Measurements from ENCODE around the gene RING1. TPM values are rescaled to one million over a fixed set of nuclear protein-coding genes. Genes with fewer than 3 reads are reported as not detected.

Gene RING1
- total RNA-seq, 2 experiments from 2014 or later, result 31.8 to 40.0 TPM

- CTCF ChIA-PET (ENCODE audit: unreplicated experiment), result no interaction called here
- intact Hi-C loops (cut with micrococcal nuclease; ENCODE audit: unreplicated experiment), result no loop called here
Measured at GRCh38 chr6:33192671-33193602, 15.4 kb upstream of the RING1 start.

DNA sequence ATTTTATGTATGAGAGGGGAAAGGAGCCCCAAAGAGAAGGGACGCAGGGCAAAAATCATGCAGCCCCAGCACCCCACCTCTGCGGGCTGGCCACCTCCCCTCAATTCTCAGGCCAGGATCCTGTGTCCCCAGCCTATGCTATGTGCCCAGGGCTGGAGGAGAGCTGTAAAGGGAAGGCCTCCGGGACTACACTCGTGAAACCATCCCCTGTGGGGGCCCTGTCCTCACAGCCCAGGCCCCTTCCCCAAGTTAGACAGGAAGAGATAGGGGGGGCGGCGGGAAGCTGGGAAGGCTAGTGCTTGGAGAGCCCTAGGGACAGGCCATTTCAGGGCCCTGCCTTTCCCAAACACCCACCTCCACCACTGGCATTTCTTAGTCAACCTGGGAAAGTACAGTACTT, 14.7 kb upstream of the RING1 start:
- Histone ChIP-seq H3K4me1 (ENCODE audit: insufficient read depth, low read length, poor library complexity, severe bottlenecking) (peaks cover 14% of the 10 kb centered on the region), H3K27ac (ENCODE audit: low read depth, low read length, poor library complexity, severe bottlenecking) (no peak overlapping the region), H3K9me3 (ENCODE audit: low read length) (no peaks in the 10 kb centered on the region), H3K4me2 (ENCODE audit: low read length) (no peak overlapping the region), H3K4me3 (ENCODE audit: low read depth, low read length, poor library complexity, severe bottlenecking) (no peak overlapping the region), H3K79me2 (ENCODE audit: insufficient read depth, low read depth, low read length) (no peaks in the 10 kb centered on the region; the same call in 1 of the 2 replicates), H3K36me3 (ENCODE audit: insufficient read depth, low read length) (peaks cover 47% of the 10 kb centered on the region), H3K9me2 (ENCODE audit: insufficient read depth, low read length) (no peaks in the 10 kb centered on the region), H4K20me1 (ENCODE audit: insufficient read depth, low read length) (no peaks in the 10 kb centered on the region; the same call in 1 of the 2 replicates), H2AFZ (ENCODE audit: low read length) (no peak overlapping the region)
- no TSS peak for BruUV-seq (replicated peaks)
- no peak for TF ChIP-seq EZH2phosphoT487 (IDR thresholded peaks at IDR 0.05; ENCODE audit: borderline replicate concordance, low read depth, low read length)
- TF ChIP-seq, protein P1, sequence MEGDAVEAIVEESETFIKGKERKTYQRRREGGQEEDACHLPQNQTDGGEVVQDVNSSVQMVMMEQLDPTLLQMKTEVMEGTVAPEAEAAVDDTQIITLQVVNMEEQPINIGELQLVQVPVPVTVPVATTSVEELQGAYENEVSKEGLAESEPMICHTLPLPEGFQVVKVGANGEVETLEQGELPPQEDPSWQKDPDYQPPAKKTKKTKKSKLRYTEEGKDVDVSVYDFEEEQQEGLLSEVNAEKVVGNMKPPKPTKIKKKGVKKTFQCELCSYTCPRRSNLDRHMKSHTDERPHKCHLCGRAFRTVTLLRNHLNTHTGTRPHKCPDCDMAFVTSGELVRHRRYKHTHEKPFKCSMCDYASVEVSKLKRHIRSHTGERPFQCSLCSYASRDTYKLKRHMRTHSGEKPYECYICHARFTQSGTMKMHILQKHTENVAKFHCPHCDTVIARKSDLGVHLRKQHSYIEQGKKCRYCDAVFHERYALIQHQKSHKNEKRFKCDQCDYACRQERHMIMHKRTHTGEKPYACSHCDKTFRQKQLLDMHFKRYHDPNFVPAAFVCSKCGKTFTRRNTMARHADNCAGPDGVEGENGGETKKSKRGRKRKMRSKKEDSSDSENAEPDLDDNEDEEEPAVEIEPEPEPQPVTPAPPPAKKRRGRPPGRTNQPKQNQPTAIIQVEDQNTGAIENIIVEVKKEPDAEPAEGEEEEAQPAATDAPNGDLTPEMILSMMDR (conservative IDR thresholded peaks at IDR 0.05; ENCODE audit: low read length), result no peak
- CTCF ChIA-PET (ENCODE audit: unreplicated experiment), result no interaction called here
- intact Hi-C loops (cut with micrococcal nuclease; ENCODE audit: unreplicated experiment), result no loop called here
- DNase-seq (ENCODE audit: low spot score), result no peak
- POLR2A ChIA-PET, result no interaction called here

More at GRCh38 chr6:33192671-33193602, 15.4 kb upstream of the RING1 start:
- Histone ChIP-seq H3K79me2 (ENCODE audit: insufficient read depth, low read depth, low read length) (no peaks in the 10 kb centered on the region), H3K36me3 (ENCODE audit: insufficient read depth, low read length) (peaks cover 46% of the 10 kb centered on the region), H2AFZ (ENCODE audit: low read length) (no peak overlapping the region), H3K4me2 (ENCODE audit: low read length) (no peak overlapping the region), H3K27ac (ENCODE audit: low read depth, low read length, poor library complexity, severe bottlenecking) (no peak overlapping the region), H3K9me3 (ENCODE audit: low read length) (no peaks in the 10 kb centered on the region), H3K9me2 (ENCODE audit: insufficient read depth, low read length) (no peaks in the 10 kb centered on the region), H3K4me1 (ENCODE audit: insufficient read depth, low read length, poor library complexity, severe bottlenecking) (peaks cover 7% of the 10 kb centered on the region), H4K20me1 (ENCODE audit: insufficient read depth, low read length) (no peaks in the 10 kb centered on the region; the same call in 1 of the 2 replicates), H3K4me3 (ENCODE audit: low read depth, low read length, poor library complexity, severe bottlenecking) (no peak overlapping the region)
- no peak for DNase-seq (ENCODE audit: low spot score)
- TF ChIP-seq, protein P1 (conservative IDR thresholded peaks at IDR 0.05; ENCODE audit: low read length), result no peak
- no peak for TF ChIP-seq EZH2phosphoT487 (IDR thresholded peaks at IDR 0.05; ENCODE audit: borderline replicate concordance, low read depth, low read length)
- BruUV-seq (replicated peaks), result no TSS peak
- POLR2A ChIA-PET, result no interaction called here
